A673 (cell line): ENCODE measurements around the gene ST3GAL2. TPM values are rescaled to one million over a fixed set of nuclear protein-coding genes. Genes with fewer than 3 reads are reported as not detected.
"Not testable (repeated sequence)": the region's sequence is repeated elsewhere in the genome, so short reads cannot be mapped to it uniquely, and the experiment has no call there.

Source experiments
- BruUV-seq: library from RNA; stranded (reverse); fragments of 400-500 nt; replicated peaks from 2 replicates; lab custom pipeline; 2021; lab: Mats Ljungman, UMichigan
- CTCF ChIA-PET: fragments of 300-600 bp; sonication (Branson Sonifier 250); formaldehyde crosslinking; loops from one replicate; lab custom pipeline; 2022; ENCODE audit warnings: antibody characterized with exemption; lab: Charles Lee
- POLR2A ChIA-PET: fragments of 300-600 bp; sonication (Branson Sonifier 250); formaldehyde crosslinking; loops from one replicate; lab custom pipeline; 2022; ENCODE audit warnings: antibody characterized with exemption; ENCODE audit not compliant: low non-redundant PET; lab: Charles Lee
- DNase-seq: peaks from one replicate; pipeline ENCODE4 v3.0.0-alpha.2; 2015; ENCODE audit warnings: low spot score
- H3K27ac ChIP-seq: fragments of 200-600 bp; sonication (generic); 2 replicates; pipeline ENCODE4 v1.5.1; 2016; ENCODE audit warnings: mixed run types, low read depth, mild to moderate bottlenecking, mixed read lengths, antibody characterized with exemption, low read length; ENCODE audit not compliant: poor library complexity, severe bottlenecking
- H3K27me3 ChIP-seq: fragments of 200-600 bp; sonication (generic); replicated peaks from 2 replicates; pipeline ENCODE4 v1.6.1; 2017; ENCODE audit warnings: mixed run types, low read depth, mild to moderate bottlenecking, mixed read lengths, antibody characterized with exemption, low read length; ENCODE audit not compliant: insufficient read depth, poor library complexity
- H3K36me3 ChIP-seq: fragments of 200-600 bp; sonication (generic); 2 replicates; pipeline ENCODE4 v1.6.1; 2016; ENCODE audit warnings: mixed run types, mild to moderate bottlenecking, mixed read lengths, antibody characterized with exemption, low read length; ENCODE audit not compliant: insufficient read depth, poor library complexity, severe bottlenecking
- H3K4me1 ChIP-seq: fragments of 200-600 bp; sonication (generic); 2 replicates; pipeline ENCODE4 v1.6.1; 2017; ENCODE audit warnings: mixed run types, mild to moderate bottlenecking, mixed read lengths, antibody characterized with exemption, low read length; ENCODE audit not compliant: insufficient read depth, poor library complexity, severe bottlenecking
- H3K4me3 ChIP-seq: fragments of 200-600 bp; sonication (generic); 2 replicates; pipeline ENCODE4 v1.5.1; 2016; ENCODE audit warnings: low read depth, mixed run types, mild to moderate bottlenecking, mixed read lengths, low read length; ENCODE audit not compliant: poor library complexity, severe bottlenecking
- H3K9me3 ChIP-seq: fragments of 200-600 bp; sonication (generic); 2 replicates; pipeline ENCODE4 v1.6.1; 2016; ENCODE audit warnings: mixed run types, low read depth, mild to moderate bottlenecking, mixed read lengths, antibody characterized with exemption, low read length; ENCODE audit not compliant: poor library complexity, severe bottlenecking
- EZH2 ChIP-seq: fragments of 200-600 bp; sonication (generic); IDR thresholded peaks from 2 replicates; pipeline ENCODE4 v1.6.1; 2017; ENCODE audit warnings: borderline replicate concordance, low read depth, mild to moderate bottlenecking, mixed read lengths, antibody characterized with exemption, low read length; ENCODE audit not compliant: poor library complexity, severe bottlenecking
- intact Hi-C: fragments of 100-400 bp; cut with micrococcal nuclease; formaldehyde crosslinking; loops from one replicate; pipeline ENCODE4 v1.10.0; 2022; ENCODE audit not compliant: unreplicated experiment
- total RNA-seq: library from RNA; stranded (reverse); gene quantifications from 2 replicates; pipeline ENCODE4 v1.2.3, GENCODE V29; 2021
- TF ChIP-seq, protein P1 (sequence below): fragments of 300-800, 200-600 bp; sonication (generic); conservative IDR thresholded peaks from 2 replicates; pipeline ENCODE4 v1.5.1; 2017; ENCODE audit warnings: low read depth, mild to moderate bottlenecking, antibody characterized with exemption, low read length, moderate library complexity, mixed read lengths

Gene ST3GAL2
- total RNA-seq, 1 experiment from 2014 or later, result 26.5 TPM

DNA sequence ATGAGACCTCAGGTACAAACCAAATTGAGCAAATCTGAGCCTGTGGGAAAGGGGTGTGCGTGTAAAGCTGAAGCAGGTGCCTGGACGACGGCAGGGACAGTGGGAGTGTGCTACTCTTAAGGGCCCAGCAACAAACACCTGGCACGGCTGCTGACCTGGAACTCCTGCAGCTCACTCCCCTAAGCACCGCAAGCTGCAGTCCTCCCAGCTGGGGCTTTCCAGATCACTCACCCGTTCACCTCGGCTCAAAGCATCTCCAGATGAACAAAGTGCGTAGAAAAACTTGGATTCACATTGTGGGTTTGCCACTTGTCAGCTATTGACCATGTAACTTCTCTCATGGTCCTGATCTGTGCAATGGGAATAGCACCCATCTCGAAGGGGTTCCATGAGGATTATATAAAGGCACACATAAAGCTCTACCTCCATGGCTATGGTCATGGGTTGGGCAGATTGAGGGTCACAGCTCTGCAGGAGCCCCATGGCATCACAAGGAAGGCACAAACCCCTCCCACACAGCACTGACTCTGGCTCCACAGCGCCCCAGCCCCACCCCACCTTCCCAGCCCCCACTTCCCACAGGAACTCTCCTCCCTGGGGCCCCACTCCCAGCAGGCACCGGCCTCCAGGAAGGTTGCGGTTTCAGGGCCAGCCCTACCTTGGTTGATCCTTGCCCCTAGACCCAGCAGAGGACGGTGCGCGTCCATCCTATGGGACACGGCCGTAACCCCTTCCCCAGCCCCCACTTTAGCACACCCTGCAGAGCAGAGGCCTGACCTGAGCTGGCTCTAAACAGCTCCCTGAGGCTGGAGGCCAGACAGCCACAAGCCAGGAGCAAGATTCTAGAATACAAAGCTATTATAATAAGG, 21.9 kb downstream of the ST3GAL2 start:
- POLR2A ChIA-PET, result no interaction called here
- CTCF ChIA-PET, result no interaction called here

DNA sequence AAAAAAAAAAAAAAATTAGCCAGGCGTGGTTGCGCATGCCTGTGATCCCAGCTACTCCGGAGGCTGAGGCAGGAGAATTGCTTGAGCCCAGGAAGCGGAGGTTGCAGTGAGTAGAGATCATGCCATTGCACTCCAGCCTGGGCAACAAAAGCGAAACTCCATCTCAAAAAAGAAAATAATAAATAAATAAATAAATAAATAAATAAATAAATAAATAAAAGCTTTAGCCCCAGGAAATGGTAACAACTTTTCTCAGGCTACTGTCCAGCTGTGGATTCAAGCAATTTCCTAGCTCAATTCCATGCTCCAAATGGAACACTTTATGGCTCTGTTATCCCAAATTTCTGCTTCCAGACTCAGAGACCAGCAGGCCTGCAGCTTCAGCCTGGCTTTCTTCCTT, 25.3 kb downstream of the ST3GAL2 start:
- H3K4me3 ChIP-seq, H3K4me1 ChIP-seq, CTCF ChIA-PET, DNase-seq, H3K27ac ChIP-seq, intact Hi-C loops, H3K27me3 ChIP-seq, BruUV-seq, H3K9me3 ChIP-seq, H3K36me3 ChIP-seq, POLR2A ChIA-PET: not testable (repeated sequence)

More for the DNA sequence above, 21.9 kb downstream of the ST3GAL2 start:
- H3K36me3 ChIP-seq, result peaks cover 4% of the 10 kb centered on the region
- H3K9me3 ChIP-seq, result no peaks in the 10 kb centered on the region
- no peak overlapping the region for H3K4me3 ChIP-seq
- H3K27ac ChIP-seq, result no peak overlapping the region
- no peak for DNase-seq
- intact Hi-C loops, result no loop called here
- TF ChIP-seq, protein P1, sequence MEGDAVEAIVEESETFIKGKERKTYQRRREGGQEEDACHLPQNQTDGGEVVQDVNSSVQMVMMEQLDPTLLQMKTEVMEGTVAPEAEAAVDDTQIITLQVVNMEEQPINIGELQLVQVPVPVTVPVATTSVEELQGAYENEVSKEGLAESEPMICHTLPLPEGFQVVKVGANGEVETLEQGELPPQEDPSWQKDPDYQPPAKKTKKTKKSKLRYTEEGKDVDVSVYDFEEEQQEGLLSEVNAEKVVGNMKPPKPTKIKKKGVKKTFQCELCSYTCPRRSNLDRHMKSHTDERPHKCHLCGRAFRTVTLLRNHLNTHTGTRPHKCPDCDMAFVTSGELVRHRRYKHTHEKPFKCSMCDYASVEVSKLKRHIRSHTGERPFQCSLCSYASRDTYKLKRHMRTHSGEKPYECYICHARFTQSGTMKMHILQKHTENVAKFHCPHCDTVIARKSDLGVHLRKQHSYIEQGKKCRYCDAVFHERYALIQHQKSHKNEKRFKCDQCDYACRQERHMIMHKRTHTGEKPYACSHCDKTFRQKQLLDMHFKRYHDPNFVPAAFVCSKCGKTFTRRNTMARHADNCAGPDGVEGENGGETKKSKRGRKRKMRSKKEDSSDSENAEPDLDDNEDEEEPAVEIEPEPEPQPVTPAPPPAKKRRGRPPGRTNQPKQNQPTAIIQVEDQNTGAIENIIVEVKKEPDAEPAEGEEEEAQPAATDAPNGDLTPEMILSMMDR, result no peak
- TF ChIP-seq EZH2, result no peak
- no peaks in the 10 kb centered on the region for H3K27me3 ChIP-seq
- H3K4me1 ChIP-seq, result no peaks in the 10 kb centered on the region
- BruUV-seq, result no TSS peak

DNA sequence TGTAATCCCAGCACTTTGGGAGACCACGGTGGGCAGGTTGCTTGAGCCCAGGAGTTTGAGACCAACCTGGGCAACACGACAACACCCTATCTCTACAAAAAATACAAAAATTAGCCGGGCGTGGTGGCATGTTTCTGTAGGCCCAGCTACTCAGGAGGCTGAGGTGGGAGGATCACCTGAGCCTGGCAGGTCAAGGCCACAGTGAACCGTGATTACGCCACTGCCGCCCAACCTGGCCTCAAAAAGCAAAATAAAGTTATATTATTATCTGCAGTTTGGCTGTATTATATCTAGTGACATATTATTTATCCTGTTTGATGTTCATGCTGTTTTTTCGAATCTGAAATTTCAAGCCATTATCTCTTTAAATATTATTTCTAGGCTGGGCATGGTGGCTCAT, 26.5 kb downstream of the ST3GAL2 start:
- ChIA-PET CTCF (no interaction called here), POLR2A (no interaction called here)
- no TSS peak for BruUV-seq
- no peak for DNase-seq
- no peak overlapping the region for H3K4me3 ChIP-seq
- H3K27ac ChIP-seq, result no peak overlapping the region
- H3K4me1 ChIP-seq, result no peaks in the 10 kb centered on the region
- no peaks in the 10 kb centered on the region for H3K9me3 ChIP-seq
- H3K27me3 ChIP-seq, result no peaks in the 10 kb centered on the region
- H3K36me3 ChIP-seq, result peaks cover 6% of the 10 kb centered on the region
- intact Hi-C loops, result no loop called here
- TF ChIP-seq, protein P1, result no peak
- no peak for TF ChIP-seq EZH2

DNA sequence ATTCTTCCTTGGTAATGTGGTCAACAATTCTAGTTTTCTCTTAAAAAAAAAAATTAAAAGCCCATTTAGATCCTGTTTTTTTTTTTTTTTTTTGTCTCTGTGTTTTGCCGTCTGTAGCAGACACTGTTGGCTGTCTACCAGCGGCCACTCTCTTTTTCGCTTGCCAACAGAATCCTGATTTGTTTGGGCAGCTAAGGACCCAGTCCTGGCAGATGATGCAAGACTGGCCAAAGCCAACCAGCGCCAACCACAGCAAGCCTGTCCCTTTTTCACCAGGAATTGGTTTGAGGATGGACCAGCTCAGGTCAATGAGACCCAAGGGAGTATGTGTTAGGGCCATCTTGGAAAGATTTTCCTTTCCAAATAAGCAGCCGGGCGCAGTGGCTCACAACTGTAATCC, 28.2 kb downstream of the ST3GAL2 start:
- H3K4me3 ChIP-seq, result no peak overlapping the region
- ChIA-PET CTCF (no interaction called here), POLR2A (no interaction called here)
- no peak overlapping the region for H3K27ac ChIP-seq
- intact Hi-C loops, result no loop called here
- no peak for DNase-seq
- TF ChIP-seq EZH2, result no peak
- TF ChIP-seq, protein P1, result no peak
- H3K27me3 ChIP-seq, result no peaks in the 10 kb centered on the region
- BruUV-seq, result no TSS peak
- no peaks in the 10 kb centered on the region for H3K4me1 ChIP-seq
- H3K9me3 ChIP-seq, result no peaks in the 10 kb centered on the region
- H3K36me3 ChIP-seq, result peaks cover 6% of the 10 kb centered on the region
